SJSA1 (cell line): Measurements from ENCODE around the gene FKBP4. TPM values are rescaled to one million over a fixed set of nuclear protein-coding genes. Genes with fewer than 3 reads are reported as not detected.

Experiments used
- DNase-seq, 2 experiments: peaks; one replicate each; pipeline ENCODE4 v3.0.0-alpha.2; 2015 to 2020; ENCODE audit warnings: low spot score in 2 of 2, low read depth in 1 of 2
- H3K27ac ChIP-seq: fragments of 250-450 bp; sonication (Bioruptor Pico); 2 replicates; pipeline ENCODE4 v1.5.1; 2020; ENCODE audit warnings: mild to moderate bottlenecking, moderate library complexity
- H3K27me3 ChIP-seq: fragments of 250-450 bp; sonication (Bioruptor Pico); replicated peaks from 2 replicates; pipeline ENCODE4 v1.5.1; 2020; ENCODE audit warnings: mild to moderate bottlenecking, moderate library complexity
- H3K36me3 ChIP-seq: fragments of 250-450 bp; sonication (Bioruptor Pico); 2 replicates; pipeline ENCODE4 v1.5.1; 2020; ENCODE audit warnings: mild to moderate bottlenecking
- H3K4me1 ChIP-seq: fragments of 250-450 bp; sonication (Bioruptor Pico); replicated peaks from 2 replicates; pipeline ENCODE4 v1.6.1; 2021; ENCODE audit warnings: mild to moderate bottlenecking
- H3K4me3 ChIP-seq: fragments of 250-450 bp; sonication (Bioruptor Pico); 2 replicates; pipeline ENCODE4 v1.5.1; 2020; ENCODE audit warnings: mild to moderate bottlenecking
- H3K9me3 ChIP-seq: fragments of 250-450 bp; sonication (Bioruptor Pico); replicated peaks from 2 replicates; pipeline ENCODE4 v1.5.1; 2020; ENCODE audit warnings: mild to moderate bottlenecking
- total RNA-seq: library from RNA; depleted of rRNA; stranded (reverse); fragments of >200 nt; shearing (Covaris generic); gene quantifications from 2 replicates; pipeline ENCODE4 v1.2.3, GENCODE V29; 2014

The FKBP4 gene
- total RNA-seq, 1 experiment from 2014 or later: 91.1 TPM

- DNase-seq: no peak
- Histone ChIP-seq H3K27me3 (no peaks in the 10 kb centered on the region; the same call in 1 of the 2 replicates), H3K4me1 (peaks cover 27% of the 10 kb centered on the region), H3K27ac (no peak overlapping the region), H3K9me3 (peaks cover 6% of the 10 kb centered on the region; the same call in 1 of the 2 replicates), H3K36me3 (peaks cover 42% of the 10 kb centered on the region), H3K4me3 (peak overlapping the region; percentile 99)
Measured at GRCh38 chr12:2794191-2794735, 507 bp upstream of the FKBP4 start.

DNA sequence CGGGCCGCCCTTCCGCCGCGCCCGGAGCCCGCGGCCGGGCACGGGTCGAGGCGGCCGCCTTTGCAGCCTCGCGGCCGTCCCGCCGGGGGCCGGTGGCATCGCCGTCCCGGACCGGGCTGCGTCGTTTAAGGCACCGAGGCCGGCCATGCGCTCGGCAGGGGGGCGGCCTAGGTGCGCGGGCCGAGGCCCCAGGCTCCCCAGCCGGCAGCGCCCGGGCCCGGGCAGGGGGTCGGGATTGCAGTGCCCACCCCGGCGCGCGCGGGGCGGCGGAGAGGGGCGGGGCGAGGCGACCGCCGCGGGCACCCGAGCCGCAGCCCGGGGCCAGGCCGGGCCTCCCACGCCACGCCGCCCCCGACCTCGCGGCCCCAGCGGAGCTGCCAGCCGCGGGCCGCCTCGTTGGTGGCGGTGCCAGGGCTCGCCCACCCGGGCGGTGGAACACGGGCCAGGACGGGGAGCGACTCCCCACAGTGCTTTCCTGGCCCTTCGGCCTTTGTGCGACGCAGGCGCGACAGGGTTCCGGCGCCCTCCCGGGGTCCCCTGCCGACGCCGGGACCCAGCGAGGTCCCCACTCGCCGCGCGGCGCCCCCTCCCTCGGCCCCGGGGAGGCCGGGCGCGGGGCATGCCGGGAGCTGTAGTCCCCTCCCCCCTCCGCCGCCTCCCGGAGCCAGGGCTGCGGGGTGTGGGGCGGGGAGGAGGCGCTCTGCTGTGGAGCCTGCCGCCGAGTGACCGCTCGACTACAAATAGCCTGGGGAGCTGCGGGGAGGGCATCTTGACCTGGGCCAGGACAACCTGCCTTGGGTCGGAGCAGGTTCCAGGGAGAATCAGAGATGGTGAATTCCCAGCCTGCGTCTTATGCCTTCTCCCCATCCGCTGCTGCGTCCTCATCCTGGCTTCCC is 769 bp downstream of the FKBP4 start:
- peaks cover 27% of the 10 kb centered on the region for H3K4me1 ChIP-seq
- peak overlapping the region; percentile 52; the same call in 1 of the 2 replicates for H3K27ac ChIP-seq
- H3K9me3 ChIP-seq: peaks cover 6% of the 10 kb centered on the region; the same call in 1 of the 2 replicates
- H3K4me3 ChIP-seq: peak overlapping the region; percentile 99
- H3K27me3 ChIP-seq: no peaks in the 10 kb centered on the region
- DNase-seq: peak; percentile 70 to 75
- H3K36me3 ChIP-seq: peaks cover 54% of the 10 kb centered on the region

DNA sequence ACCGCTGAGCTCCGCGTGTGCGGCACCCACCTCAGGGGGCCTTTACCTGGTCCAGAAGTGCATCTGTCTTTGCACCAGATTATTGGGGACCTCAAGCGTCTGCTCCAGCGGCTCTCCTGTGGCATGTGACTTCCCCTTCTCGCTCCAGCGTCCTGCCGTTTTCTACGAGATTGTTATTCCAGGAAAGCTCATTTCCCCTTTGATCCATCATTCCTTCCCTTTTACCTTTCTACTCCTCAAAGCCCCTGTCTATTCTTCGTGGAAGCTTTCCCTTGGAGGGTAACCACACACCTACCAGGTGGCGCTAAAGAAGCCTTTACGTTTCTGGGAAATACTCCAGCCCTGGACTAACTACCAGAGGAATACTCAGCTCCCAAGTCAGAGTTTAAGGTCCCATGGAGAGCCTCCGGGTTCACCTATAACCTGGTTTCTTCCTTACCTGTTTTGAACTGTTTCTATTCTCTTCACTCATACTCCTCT is 1.5 kb downstream of the FKBP4 start:
- H3K27me3 ChIP-seq: no peaks in the 10 kb centered on the region
- no peak overlapping the region for H3K27ac ChIP-seq
- no peak for DNase-seq
- H3K9me3 ChIP-seq: peaks cover 6% of the 10 kb centered on the region; the same call in 1 of the 2 replicates
- H3K4me1 ChIP-seq: peaks cover 27% of the 10 kb centered on the region
- peaks cover 61% of the 10 kb centered on the region for H3K36me3 ChIP-seq
- peak overlapping the region; percentile 99 for H3K4me3 ChIP-seq

DNA sequence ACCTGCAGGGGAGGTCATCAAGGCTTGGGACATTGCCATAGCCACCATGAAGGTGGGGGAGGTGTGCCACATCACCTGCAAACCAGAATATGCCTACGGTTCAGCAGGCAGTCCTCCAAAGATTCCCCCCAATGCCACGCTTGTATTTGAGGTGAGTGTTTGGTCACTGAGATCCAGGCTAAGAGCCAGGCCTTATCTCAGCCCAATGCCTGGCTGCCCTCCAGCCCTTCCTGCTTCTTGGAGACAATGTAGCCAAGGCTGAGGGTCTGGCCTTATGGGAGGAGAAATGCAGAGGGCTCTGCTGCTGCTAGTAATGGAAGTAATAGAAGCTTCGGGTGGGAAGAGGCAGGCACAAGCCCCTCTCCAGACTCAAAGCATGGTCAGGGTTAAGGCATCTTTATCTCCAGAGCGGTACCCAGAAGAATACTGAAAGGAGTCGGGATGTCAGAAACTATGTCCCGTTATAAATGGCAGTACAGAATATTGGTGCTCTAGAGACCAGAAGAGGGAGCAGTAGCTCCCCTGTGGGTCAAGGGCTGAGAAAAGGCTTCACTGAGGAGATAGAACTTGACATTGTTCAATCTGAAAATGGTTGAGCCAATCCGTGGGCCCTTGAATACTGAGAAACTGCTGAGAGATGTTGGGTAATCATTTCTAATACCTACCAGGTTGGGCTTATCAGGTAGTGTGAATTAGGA is 3.1 kb downstream of the FKBP4 start:
- H3K4me3 ChIP-seq: no peak overlapping the region
- peaks cover 78% of the 10 kb centered on the region for H3K36me3 ChIP-seq
- H3K9me3 ChIP-seq: peaks cover 6% of the 10 kb centered on the region; the same call in 1 of the 2 replicates
- H3K4me1 ChIP-seq: peaks cover 27% of the 10 kb centered on the region
- H3K27ac ChIP-seq: no peak overlapping the region
- no peaks in the 10 kb centered on the region for H3K27me3 ChIP-seq
- DNase-seq: no peak

- no peak overlapping the region for H3K4me3 ChIP-seq
- no peak overlapping the region for H3K27ac ChIP-seq
- H3K36me3 ChIP-seq: peaks cover 97% of the 10 kb centered on the region
- H3K27me3 ChIP-seq: no peaks in the 10 kb centered on the region
- peaks cover under 1% of the 10 kb centered on the region; the same call in 1 of the 2 replicates for H3K9me3 ChIP-seq
- DNase-seq: no peak
- H3K4me1 ChIP-seq: peaks cover 17% of the 10 kb centered on the region
Measured at GRCh38 chr12:2800046-2800570, 5.3 kb downstream of the FKBP4 start.

DNA sequence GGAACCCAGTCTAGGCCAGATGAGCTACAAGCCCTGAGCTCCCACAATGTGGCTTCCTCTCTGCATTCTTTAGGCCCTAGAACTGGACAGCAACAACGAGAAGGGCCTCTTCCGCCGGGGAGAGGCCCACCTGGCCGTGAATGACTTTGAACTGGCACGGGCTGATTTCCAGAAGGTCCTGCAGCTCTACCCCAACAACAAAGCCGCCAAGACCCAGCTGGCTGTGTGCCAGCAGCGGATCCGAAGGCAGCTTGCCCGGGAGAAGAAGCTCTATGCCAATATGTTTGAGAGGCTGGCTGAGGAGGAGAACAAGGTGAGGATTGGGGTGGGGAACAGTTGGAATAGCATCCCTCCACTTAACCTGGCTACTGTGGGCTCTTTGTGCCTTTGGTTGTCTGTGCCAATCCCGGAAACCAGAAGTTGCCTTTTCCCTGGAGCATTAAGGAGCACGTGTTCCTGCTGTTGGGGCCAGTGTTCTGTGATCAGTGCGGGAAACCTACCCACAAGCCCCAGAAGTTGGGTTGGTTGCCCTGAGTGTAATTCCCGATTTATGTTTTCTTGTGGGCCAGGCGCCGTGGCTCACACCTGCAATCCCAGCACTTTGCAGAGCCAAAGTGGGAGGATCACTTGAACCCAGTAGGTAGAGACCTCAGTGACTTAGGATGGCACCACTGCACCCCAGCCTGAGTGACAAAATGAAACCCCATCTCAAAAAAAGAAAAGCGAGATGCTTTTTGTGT is 6.4 kb downstream of the FKBP4 start:
- H3K4me3 ChIP-seq: no peak overlapping the region
- peaks cover 8% of the 10 kb centered on the region for H3K4me1 ChIP-seq
- no peak overlapping the region for H3K27ac ChIP-seq
- no peaks in the 10 kb centered on the region for H3K27me3 ChIP-seq
- H3K36me3 ChIP-seq: peaks cover 96% of the 10 kb centered on the region
- no peaks in the 10 kb centered on the region for H3K9me3 ChIP-seq
- no peak for DNase-seq

DNA sequence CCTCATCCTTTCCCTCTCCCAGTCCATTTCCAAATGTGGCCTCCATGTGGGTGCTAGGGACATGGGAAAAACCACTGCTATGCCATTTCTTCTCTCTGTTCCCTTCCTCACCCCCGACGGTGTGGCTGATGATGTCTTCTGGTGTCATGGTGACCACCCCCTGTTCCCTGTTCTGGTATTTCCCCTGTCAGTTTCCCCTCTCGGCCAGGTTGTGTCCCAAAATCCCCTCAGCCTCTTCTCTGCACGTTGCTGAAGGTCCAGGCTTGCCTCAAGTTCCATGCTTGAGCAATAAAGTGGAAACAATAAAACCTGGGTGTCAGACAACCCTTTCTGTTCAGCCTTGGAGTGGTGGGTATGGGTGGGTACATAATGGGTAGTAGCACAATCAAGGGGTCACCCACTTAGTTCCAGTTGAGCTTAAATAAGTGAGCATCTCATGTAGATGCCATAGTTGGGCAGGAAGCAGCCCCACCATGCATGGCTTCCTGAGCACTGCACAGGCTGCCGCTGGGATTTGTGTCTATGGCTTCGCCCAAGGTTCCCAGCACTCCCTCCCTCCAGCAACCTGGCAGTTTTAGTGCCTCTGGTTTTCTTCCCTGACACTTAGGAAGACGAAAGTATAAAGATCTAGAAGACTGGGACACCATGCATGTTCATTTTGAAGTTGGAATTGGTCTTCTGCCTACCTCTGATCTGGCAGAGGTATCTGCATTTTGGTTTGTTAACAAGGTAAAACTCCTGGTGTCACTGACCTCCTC is 9.0 kb downstream of the FKBP4 start:
- Histone ChIP-seq H3K27ac (no peak overlapping the region), H3K9me3 (no peaks in the 10 kb centered on the region), H3K27me3 (no peaks in the 10 kb centered on the region), H3K4me3 (no peak overlapping the region), H3K36me3 (peaks cover 80% of the 10 kb centered on the region), H3K4me1 (no peaks in the 10 kb centered on the region)
- no peak for DNase-seq

- DNase-seq: no peak
- H3K9me3 ChIP-seq: no peaks in the 10 kb centered on the region
- no peak overlapping the region for H3K4me3 ChIP-seq
- H3K27me3 ChIP-seq: no peaks in the 10 kb centered on the region
- H3K36me3 ChIP-seq: peaks cover 72% of the 10 kb centered on the region
- H3K27ac ChIP-seq: no peak overlapping the region
- no peaks in the 10 kb centered on the region for H3K4me1 ChIP-seq
Measured at GRCh38 chr12:2804393-2805142, 9.8 kb downstream of the FKBP4 start.

DNA sequence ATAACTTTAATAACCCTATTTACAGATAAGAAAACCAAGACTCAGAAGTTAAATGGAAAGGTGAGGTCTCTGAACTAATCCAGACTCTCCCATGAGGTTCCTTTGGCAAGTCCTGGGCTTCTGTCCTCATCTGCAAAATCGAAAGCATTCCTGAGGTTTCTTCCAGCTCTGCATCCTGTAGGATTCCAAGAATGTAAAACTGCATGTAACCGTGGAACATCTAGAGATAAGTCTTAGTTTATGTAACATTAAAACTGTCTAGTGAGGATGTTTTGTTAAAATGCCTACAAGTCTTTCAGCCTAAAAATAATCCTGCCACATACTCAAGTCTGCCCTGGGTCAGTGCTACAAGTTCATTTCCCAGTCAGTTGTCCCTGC is 10.4 kb downstream of the FKBP4 start:
- Histone ChIP-seq H3K9me3 (no peaks in the 10 kb centered on the region), H3K36me3 (peaks cover 66% of the 10 kb centered on the region), H3K27me3 (no peaks in the 10 kb centered on the region), H3K4me1 (no peaks in the 10 kb centered on the region), H3K27ac (no peak overlapping the region), H3K4me3 (no peak overlapping the region)
- no peak for DNase-seq

DNA sequence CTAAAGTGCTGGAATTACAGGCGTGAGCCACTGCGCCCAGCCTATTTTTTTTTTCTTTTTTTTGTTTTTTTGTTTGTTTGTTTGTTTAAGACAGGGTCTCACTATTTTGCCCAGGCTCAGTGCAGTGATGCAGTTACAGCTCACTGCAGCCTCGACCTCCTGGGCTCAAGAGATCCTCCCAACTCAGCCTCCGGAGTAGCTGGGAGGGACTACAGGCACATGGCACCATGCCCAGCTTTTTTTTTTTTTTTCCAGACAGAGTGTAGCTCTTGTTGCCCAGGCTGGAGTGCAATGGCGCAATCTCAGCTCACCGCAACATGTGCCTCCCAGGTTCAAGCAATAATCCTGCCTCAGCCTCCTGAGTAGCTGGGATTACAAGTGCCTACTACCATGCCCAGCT is 11.9 kb downstream of the FKBP4 start:
- Histone ChIP-seq H3K4me1 (no peaks in the 10 kb centered on the region), H3K36me3 (peaks cover 51% of the 10 kb centered on the region), H3K27me3 (no peaks in the 10 kb centered on the region), H3K9me3 (no peaks in the 10 kb centered on the region), H3K4me3 (no peak overlapping the region), H3K27ac (no peak overlapping the region)
- no peak for DNase-seq

DNA sequence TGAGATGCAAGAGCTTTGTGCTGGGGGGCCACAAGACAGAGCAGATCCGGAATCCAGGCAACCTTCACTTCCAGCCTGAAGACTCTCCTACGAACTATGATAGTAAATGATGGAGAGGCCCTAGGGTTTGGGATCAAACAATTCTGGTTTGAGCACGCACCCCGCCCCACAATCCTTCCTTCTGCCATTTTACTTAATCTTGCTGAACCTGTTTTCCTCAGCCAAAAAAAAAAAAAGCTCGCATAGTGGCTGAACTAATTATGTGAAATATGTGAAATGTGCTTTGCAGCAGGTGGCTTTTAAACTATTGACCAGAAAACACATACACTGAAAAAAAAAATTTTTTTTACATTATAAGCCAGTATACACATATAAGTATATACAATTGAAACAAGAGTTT is 17.0 kb downstream of the FKBP4 start:
- peaks cover 20% of the 10 kb centered on the region for H3K36me3 ChIP-seq
- no peaks in the 10 kb centered on the region for H3K9me3 ChIP-seq
- 0 out of 2 replicates have a peak, but pooled peaks cover 7% of the 10 kb centered on the region for H3K4me1 ChIP-seq
- peak overlapping the region; percentile 69 for H3K4me3 ChIP-seq
- no peak overlapping the region; the same call in 1 of the 2 replicates for H3K27ac ChIP-seq
- DNase-seq: no peak
- H3K27me3 ChIP-seq: no peaks in the 10 kb centered on the region
